ENCODE measurements around the gene C1QTNF6. TPM values are rescaled to one million over a fixed set of nuclear protein-coding genes. Genes with fewer than 3 reads are reported as not detected.
A peak's percentile ranks its signal among the peaks of the same experiment; 100 is the strongest.

Gene C1QTNF6
- total and polyA plus RNA-seq, 2 experiments from 2014 or later: 23.6 to 29.7 TPM

GRCh38 chr22:37211866-37212173 lies 23.8 kb upstream of the C1QTNF6 start:
- Histone ChIP-seq H3K4me2 (peak overlapping the region; percentile 58), H3K79me2 (no peaks in the 10 kb centered on the region), H3K27me3 (no peaks in the 10 kb centered on the region), H3K9me2 (replicated peaks; ENCODE audit: insufficient read depth) (no peaks in the 10 kb centered on the region), H4K20me1 (ENCODE audit: insufficient read depth, poor library complexity, severe bottlenecking) (no peaks in the 10 kb centered on the region), H3K9me3 (ENCODE audit: low read depth) (no peaks in the 10 kb centered on the region), H3K4me3 (no peak overlapping the region), H3K4me1 (ENCODE audit: insufficient read depth) (peaks cover 40% of the 10 kb centered on the region), H3K27ac (peak overlapping the region; percentile 58), H3K36me3 (replicated peaks; ENCODE audit: insufficient read depth, low read depth) (no peaks in the 10 kb centered on the region), H2AFZ (no peak overlapping the region)
- no peak for TF ChIP-seq CTCF (IDR thresholded peaks at IDR 0.05; ENCODE audit: poor library complexity)
- no peak for TF ChIP-seq EZH2phosphoT487 (IDR thresholded peaks at IDR 0.05; ENCODE audit: low read depth, severe bottlenecking, unreplicated experiment)
- TF ChIP-seq EZH2 (IDR thresholded peaks at IDR 0.05; ENCODE audit: borderline replicate concordance): no peak
- DNase-seq (ENCODE audit: low spot score): no peak
- 78% methylated on average over 6 of the region's 6 CpGs for WGBS (ENCODE audit: low lambda C conversion rate, missing lambda C conversion rate)

- Histone ChIP-seq H3K4me2 (peak overlapping the region; percentile 58), H3K9me3 (ENCODE audit: low read depth) (no peaks in the 10 kb centered on the region), H3K4me1 (ENCODE audit: insufficient read depth) (peaks cover 40% of the 10 kb centered on the region), H4K20me1 (ENCODE audit: insufficient read depth, poor library complexity, severe bottlenecking) (no peaks in the 10 kb centered on the region), H3K36me3 (replicated peaks; ENCODE audit: insufficient read depth, low read depth) (no peaks in the 10 kb centered on the region), H3K27me3 (no peaks in the 10 kb centered on the region), H3K4me3 (no peak overlapping the region), H3K79me2 (no peaks in the 10 kb centered on the region), H3K27ac (peak overlapping the region; percentile 58), H3K9me2 (replicated peaks; ENCODE audit: insufficient read depth) (no peaks in the 10 kb centered on the region), H2AFZ (no peak overlapping the region)
- no peak for DNase-seq (ENCODE audit: low spot score)
- 89% methylated on average over 23 of the region's 24 CpGs for WGBS (ENCODE audit: low lambda C conversion rate, missing lambda C conversion rate)
- TF ChIP-seq EZH2 (IDR thresholded peaks at IDR 0.05; ENCODE audit: borderline replicate concordance): no peak
- no peak for TF ChIP-seq CTCF (IDR thresholded peaks at IDR 0.05; ENCODE audit: poor library complexity)
- no peak for TF ChIP-seq EZH2phosphoT487 (IDR thresholded peaks at IDR 0.05; ENCODE audit: low read depth, severe bottlenecking, unreplicated experiment)
Measured at GRCh38 chr22:37211075-37211865, 23.2 kb upstream of the C1QTNF6 start.

GRCh38 chr22:37210041-37210803 lies 22.2 kb upstream of the C1QTNF6 start:
- TF ChIP-seq EZH2 (IDR thresholded peaks at IDR 0.05; ENCODE audit: borderline replicate concordance) (no peak), EZH2phosphoT487 (IDR thresholded peaks at IDR 0.05; ENCODE audit: low read depth, severe bottlenecking, unreplicated experiment) (no peak), CTCF (IDR thresholded peaks at IDR 0.05; ENCODE audit: poor library complexity) (no peak)
- no peaks in the 10 kb centered on the region for H3K9me3 ChIP-seq (ENCODE audit: low read depth)
- H2AFZ ChIP-seq: no peak overlapping the region
- no peaks in the 10 kb centered on the region for H4K20me1 ChIP-seq (ENCODE audit: insufficient read depth, poor library complexity, severe bottlenecking)
- no peaks in the 10 kb centered on the region for H3K36me3 ChIP-seq (replicated peaks; ENCODE audit: insufficient read depth, low read depth)
- H3K4me2 ChIP-seq: peak overlapping the region; percentile 58
- peak; percentile 45 for DNase-seq (ENCODE audit: low spot score)
- peaks cover 40% of the 10 kb centered on the region for H3K4me1 ChIP-seq (ENCODE audit: insufficient read depth)
- H3K27ac ChIP-seq: peak overlapping the region; percentile 37
- 63% methylated on average over 13 of the region's 15 CpGs for WGBS (ENCODE audit: low lambda C conversion rate, missing lambda C conversion rate)
- no peak overlapping the region for H3K4me3 ChIP-seq
- H3K9me2 ChIP-seq (replicated peaks; ENCODE audit: insufficient read depth): no peaks in the 10 kb centered on the region
- no peaks in the 10 kb centered on the region for H3K79me2 ChIP-seq
- no peaks in the 10 kb centered on the region for H3K27me3 ChIP-seq

Measured in hepatocyte (in vitro differentiated cells).